COLO668 (cell line): ENCODE measurements around the gene HIGD1A.
A peak's percentile ranks its signal among the peaks of the same experiment; 100 is the strongest.

Experiments used
- DNase-seq: peaks from one replicate; lab custom pipeline; 2025; ENCODE audit not compliant: unreplicated experiment; lab: John Stamatoyannopoulos, UW

The HIGD1A gene

GRCh38 chr3:42801784-42802183 is 2.5 kb downstream of the HIGD1A start:
- DNase-seq, result no peak

GRCh38 chr3:42801048-42801620 is 3.2 kb downstream of the HIGD1A start:
- no peak for DNase-seq

DNA sequence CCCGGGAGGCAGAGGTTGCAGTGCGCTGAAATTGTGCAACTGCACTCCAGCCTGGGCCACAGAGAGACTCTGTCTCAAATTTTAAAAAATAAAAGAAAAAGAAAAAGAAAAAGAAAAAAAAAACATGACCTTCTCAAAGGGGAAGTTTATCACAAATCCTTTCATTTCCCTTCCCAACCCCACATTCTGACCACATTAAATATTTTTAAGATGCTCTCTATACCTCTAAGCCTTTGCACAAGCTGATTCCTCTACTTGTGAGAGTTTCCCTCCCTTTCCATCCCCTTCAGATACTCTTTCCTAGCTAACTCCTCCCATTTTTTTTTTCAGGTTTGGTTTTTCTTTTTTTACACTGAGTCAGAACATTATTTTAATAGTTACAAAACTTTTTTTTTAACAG is 4.0 kb downstream of the HIGD1A start:
- DNase-seq, result no peak

GRCh38 chr3:42799376-42799775 is 4.9 kb downstream of the HIGD1A start:
- DNase-seq, result no peak

GRCh38 chr3:42796332-42796885 is 7.9 kb downstream of the HIGD1A start:
- DNase-seq, result no peak

DNA sequence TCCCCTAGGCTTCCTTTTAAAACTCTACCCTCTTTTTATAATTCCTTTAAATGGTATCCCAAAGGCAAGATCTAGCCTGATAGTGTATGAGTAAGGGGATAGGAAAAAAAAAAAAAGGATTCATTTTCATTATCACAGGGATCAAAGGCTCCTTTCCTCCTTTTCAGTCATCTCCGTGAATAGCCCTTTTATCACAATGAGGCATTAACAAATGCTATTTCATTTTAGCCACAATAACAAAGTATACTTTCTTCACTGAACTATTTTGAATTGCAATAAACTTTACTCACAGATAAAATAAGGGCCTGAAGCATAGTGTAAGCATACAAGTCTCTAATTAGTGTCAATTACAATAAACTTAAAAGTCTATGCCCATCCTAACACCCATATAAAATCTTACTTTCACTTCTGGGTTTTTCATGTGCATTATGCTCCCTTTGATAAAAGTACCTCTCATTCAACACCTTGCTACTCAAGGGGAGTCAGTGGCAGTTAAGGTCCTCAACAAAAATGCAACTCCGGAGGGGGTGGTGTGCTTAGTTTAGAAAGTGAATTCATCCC is 8.6 kb downstream of the HIGD1A start:
- DNase-seq, result no peak

DNA sequence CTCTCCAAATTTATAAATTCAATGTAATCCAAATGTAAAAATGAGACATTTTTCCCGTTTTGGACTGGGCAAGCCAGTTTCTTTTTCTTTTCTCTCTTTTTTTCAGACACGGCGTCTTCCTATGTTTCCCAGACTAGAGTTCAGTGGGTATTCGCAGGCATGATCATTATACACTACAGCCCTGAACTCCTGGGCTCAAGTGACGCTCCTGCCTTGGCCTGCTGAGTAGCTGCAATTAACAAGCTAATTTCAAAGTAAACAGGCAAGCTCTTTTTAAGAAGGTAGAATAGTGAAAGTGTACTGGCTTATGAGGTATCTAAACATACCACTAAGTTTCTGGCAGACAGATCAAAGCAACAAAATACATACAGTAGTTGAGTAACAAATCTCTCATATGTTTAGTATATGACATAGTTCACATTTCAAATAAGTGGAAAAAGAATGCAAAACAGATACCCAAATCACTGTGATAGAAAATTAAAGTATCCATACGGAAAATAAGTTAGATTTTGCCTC is 13.5 kb downstream of the HIGD1A start:
- no peak for DNase-seq

GRCh38 chr3:42786631-42787030 is 17.7 kb downstream of the HIGD1A start:
- DNase-seq, result no peak

DNA sequence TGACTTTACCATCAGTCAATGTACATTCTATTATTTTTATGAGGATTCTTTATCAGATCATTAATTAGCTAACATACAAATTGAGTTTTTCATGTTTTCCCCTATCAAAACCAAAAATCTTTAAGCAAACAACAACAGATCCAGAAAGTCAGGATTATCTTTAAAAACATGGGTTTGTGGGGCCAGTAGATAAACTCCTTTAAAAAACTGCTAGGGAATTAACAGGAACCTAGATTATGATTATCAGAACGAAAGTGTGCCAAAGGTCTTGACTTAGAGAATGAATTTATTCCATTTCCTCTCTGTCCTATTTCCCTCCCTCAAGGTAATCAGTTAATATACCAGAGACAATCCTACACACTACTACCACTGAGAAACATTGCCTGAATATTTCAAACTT is 18.1 kb downstream of the HIGD1A start:
- no peak for DNase-seq

DNA sequence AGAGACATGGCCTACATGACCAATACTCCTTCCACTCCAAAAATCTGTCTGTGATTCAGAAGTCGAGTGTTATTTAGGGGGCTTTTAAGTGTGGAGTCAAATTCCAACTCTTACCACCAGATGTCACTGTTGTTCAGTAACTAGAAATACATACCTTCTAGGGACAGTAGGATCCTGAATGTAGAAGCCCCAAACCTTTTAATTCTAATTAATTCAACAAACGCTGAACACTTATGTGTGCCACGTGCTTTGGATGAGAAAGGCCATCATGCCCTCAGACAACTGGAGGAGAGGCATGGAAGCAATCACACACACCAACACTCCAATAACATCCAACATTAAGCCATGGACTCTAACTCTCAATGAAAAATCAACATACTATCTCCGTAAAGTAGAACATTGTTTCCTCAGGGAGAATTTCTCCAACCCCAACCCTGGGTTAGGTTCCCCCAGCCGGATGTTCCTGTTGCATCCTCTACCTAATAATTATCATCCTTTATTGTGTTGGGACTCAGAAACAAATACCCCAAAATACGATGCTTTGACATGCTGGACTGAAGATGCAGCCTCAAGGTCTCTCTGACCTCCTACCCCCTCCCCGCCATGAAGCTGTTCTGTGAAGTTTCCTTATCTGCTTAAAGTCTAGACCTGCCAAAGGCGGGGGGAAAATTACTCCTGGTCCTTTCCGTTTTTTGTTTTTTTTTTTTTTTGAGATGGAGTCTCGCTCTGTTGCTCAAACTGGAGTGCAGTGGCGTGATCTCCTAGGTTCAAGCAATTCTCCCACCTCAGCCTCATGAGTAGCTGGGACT is 23.2 kb downstream of the HIGD1A start:
- peak; percentile 21 for DNase-seq

GRCh38 chr3:42780398-42780797 is 23.9 kb downstream of the HIGD1A start:
- no peak for DNase-seq

DNA sequence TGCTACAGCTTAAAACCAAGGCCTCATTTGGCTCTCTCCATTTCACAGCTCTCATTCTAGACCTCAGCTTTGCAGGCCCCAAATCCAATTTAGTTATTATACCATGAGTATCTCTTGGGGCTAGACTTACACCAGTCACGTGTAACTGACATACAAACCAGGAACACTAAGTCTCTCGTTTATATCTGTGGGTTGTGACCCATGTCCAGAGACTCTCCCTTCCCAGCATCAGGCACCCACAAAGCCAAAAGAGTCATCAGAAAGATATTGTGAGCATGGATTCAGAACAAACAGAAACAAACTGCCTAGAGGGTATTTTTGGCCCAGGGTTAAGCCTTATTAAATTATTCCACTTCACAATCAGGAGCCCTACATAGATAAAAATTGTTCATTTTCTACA is 25.6 kb downstream of the HIGD1A start:
- no peak for DNase-seq

- DNase-seq, result no peak
These were observed 30.9 kb downstream of the HIGD1A start for GRCh38 chr3:42773409-42773751.

DNA sequence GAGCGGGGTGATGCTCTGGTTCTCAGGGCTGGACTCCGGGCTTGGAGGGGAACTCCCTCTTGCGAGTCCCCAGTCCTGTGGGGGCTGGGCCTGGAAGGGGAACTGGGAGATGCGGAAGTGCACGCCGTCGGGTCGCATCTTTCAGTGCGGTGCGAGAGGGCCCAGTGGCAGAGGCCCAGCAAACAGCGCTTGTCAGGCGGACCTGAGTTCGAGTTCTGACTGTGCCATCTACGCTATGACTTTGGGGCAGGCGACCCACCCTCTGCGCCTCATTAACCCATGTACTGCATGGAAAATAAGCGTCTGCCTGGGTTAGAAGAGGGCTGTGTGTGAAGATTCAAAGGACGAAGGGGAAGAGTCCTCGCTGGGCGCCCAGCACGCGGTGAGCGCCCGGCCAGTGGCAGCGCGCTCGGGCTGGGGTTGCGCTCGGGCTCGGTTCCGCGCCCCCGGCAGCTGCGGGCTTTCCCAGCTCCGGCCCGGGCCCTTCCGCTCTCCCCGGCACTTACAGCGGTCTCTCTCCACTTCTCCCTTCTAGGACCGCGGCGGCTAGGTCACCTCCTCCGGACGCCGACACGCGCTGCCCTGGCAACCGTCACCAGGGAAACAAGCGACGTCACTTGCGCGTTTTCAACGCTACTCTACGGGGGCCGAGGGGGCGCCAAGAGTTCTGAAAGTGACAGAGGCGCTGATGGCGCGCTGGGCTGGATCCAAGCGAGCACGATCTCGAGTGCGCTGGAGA is 31.5 kb downstream of the HIGD1A start, which contains the start of gene CCDC13:
Gene CCDC13 (minus strand): TSS at position 584 of the 739 bp plus-strand sequence. CDS start 14,908 bp downstream, outside the sequence.
- DNase-seq, result peak; percentile 74

DNA sequence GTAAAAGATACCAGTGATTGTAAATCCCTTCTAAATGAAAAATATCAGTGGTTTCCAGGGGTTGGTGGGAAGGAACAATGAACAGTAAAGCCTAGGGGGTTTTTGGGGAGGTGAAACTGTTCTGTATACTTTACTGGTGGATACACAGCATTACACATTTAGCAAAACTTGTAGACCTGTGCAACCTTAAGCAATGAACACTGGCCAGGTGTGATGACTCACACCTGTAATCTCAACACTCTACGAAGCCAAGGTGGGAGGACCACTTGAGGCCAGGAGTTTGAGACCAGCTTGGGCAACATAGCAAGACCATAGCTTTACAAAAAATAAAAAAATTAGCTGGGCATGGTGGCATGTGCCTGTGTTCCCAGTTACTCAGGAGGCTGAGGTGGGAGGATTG is 33.0 kb downstream of the HIGD1A start:
- DNase-seq, result no peak

- no peak for DNase-seq
These were observed 34.7 kb downstream of the HIGD1A start for GRCh38 chr3:42769477-42770131.

DNA sequence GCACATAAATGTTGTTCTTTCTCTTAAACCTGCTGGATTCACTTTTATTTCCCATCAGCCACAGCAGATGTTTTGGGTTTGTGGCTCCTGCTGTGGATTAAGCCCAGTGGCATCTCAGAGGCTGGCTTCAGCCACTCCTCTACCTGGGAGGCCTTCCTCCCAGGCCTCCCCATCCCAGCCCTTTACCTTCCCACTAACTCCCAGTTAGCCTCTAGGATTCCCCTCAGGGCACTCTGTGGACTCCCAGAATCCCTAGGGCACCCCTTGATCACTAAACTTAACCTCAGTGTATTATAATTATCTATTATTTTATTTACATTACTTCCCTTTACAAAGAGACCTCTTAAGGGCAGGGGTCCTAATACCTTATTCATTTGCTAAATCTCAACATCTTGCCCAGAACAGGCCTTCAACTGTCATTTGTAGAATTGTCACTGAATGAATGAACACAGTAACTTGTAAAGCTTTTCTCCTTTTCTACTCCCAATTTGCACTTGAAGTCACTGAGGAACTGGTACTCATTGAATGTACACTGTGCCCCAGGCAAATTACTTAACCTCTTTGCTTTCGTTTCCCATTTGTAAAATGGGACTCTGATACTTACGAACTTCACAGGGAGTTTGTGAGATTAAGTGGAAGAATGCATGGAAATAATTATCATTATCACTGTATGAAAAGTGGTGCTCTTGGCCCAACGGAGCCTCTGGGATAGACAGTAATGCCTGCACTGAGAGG is 39.6 kb downstream of the HIGD1A start:
- no peak for DNase-seq

GRCh38 chr3:42764115-42764514 is 40.2 kb downstream of the HIGD1A start:
- no peak for DNase-seq

- no peak for DNase-seq
These were observed 41.3 kb downstream of the HIGD1A start for GRCh38 chr3:42763021-42763420.
